ENCODE measurements around the gene SFXN3. TPM values are rescaled to one million over a fixed set of nuclear protein-coding genes. Genes with fewer than 3 reads are reported as not detected.

Gene SFXN3
- polyA plus RNA-seq, 4 donors = 16.7 to 30.3 (median 22.1) TPM

- DNase-seq (ENCODE audit: low read depth in 4 of 4, low spot score in 3 of 4) = no peak
These were observed 31.3 kb upstream of the SFXN3 start, which contains the start of gene LZTS2 for GRCh38 chr10:100999742-101000126. Gene LZTS2, plus strand, starts transcription at chr10:100999808. Its CDS starts 2,731 bp downstream, at chr10:101002539.

DNA sequence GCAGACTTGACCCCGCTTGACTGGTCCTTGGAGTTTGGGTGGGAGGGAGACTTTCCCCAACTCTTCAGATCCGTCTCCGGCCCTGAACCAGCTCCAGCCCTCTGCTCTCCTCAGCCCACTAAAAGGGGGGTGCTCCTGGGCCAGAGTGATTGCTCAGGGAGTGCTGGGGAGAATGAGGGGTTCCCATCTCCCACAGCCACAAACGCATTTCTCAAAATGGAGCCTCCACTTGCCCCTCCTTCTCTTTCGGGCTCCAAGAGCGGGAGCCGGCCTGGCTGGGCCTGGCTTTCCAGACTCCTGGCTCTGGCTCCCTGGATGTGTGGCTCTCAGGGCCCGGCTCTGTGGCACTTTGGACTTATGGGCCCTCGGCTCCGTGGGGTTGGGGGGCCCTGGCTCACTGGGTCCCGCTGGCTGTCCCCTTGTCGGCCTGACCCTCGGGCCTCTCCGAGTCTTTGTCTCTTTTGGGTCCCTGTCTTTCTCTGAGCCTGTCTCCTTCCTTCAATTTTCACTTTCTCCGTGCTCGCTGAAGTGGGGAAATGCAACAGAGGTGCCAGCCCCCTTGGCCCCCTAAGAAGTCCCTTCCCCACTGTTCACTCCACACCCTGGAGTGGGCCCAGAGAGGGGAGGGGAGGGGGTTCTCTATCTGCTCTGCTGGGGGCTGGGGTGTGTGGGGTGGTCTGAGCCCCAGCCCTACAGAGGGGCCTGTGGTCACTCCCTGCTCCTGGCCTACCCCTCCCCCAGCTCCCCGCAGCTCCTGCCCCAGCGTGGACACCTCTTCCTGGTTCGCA is 30.7 kb upstream of the SFXN3 start:
- DNase-seq (ENCODE audit: low read depth in 4 of 4, low spot score in 3 of 4) = no peak

DNA sequence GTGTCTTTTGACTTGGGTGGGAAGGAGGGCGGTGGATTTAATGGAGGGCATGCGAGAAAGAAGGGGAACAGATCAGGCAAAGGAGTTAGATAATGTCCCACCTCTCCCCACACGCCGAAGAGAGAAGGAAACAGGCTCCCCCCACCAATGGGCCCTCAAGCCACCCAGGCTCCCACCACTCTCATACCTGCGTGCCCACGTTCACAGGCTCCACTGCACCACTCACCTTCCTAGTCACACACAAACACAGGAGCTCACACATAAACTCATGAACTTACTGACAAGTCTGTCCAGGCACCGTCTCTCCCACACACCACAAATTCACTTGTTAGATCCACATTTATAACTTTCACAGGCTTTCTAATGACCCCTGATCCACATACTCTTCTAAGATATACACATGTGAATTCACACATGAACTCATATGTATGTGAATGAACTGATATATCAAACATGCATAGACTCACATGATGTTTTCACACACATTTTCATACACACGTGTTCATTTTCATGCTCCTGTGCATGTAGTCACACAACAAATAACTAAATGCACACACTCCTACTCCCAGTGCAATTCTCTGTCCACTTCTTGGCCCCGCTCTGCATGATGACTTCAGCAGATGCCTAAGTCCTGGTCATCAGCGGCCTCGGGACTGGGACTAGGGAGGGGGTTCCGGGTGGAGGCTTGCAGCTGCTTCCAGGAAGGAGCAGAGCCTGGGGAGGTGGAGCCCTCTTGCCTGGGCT is 29.9 kb upstream of the SFXN3 start:
- DNase-seq (ENCODE audit: low read depth in 4 of 4, low spot score in 3 of 4) = peak in 3 of 4 donors; percentile 65 to 80 (median 70)

DNA sequence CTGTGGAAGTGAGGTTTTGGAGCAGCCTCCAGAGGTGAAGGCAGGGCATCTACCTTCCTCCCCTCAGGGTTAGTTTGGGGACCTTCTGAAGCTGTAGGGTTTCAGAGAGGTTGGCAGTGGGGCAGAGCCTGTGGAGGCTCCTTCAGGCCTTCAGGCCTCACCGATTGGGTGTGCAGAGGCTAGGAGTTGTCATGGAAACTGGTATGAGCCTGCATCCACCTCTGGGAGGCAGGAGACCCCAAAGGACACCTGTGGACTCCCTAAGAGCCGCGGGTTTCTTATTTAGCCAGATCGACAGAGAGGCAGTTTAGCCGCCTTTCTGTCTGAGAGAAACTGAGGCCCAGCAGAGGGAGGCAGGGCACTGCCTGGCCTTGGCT is 29.4 kb upstream of the SFXN3 start:
- DNase-seq (ENCODE audit: low read depth in 4 of 4, low spot score in 3 of 4) = no peak

DNA sequence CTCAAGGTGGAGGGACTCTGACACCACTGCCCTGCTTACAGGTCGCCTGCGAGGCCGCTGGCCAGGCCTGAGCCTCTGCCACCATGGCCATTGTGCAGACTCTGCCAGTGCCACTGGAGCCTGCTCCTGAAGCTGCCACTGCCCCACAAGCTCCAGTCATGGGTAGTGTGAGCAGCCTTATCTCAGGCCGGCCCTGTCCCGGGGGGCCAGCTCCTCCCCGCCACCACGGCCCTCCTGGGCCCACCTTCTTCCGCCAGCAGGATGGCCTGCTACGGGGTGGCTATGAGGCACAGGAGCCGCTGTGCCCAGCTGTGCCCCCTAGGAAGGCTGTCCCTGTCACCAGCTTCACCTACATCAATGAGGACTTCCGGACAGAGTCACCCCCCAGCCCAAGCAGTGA is 28.6 kb upstream of the SFXN3 start:
- DNase-seq (ENCODE audit: low read depth in 4 of 4, low spot score in 3 of 4) = no peak

GRCh38 chr10:101003639-101004206 is 27.3 kb upstream of the SFXN3 start:
- no peak for DNase-seq (ENCODE audit: low read depth in 4 of 4, low spot score in 3 of 4)

GRCh38 chr10:101005361-101005760 is 25.7 kb upstream of the SFXN3 start:
- no peak for DNase-seq (ENCODE audit: low read depth in 4 of 4, low spot score in 3 of 4)

DNA sequence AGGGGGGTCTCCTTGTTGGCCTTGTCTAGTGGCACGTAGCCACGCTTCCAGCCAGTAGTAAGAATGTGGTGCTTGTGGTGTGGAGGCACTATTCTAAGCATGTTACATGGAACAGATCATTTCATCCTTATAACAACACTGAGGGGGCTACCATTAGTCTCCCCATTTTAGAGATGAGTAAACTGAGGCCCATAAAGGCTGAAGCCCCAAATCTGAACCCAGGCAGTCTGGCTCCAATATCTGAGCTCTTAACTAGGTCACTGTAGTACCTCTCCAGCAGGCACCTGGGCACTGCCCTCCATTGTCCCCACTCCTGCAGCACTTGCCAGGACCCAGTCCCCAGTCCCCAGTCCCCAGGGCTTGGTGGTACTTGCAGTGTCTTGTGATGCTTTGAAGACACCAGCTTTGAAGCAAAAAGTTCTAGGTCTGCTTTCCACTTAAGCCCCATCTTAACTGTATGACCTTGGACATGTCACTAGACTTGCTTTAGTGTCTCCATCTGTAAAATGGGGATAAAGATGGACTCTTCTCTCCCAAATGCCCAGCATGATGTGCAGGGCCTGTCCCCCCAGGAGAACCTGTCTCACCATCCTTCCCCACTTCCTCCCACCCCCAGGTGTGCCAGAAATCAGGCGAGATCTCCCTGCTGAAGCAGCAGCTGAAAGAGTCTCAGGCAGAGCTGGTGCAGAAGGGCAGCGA is 25.0 kb upstream of the SFXN3 start:
- DNase-seq (ENCODE audit: low read depth in 4 of 4, low spot score in 3 of 4) = no peak

DNA sequence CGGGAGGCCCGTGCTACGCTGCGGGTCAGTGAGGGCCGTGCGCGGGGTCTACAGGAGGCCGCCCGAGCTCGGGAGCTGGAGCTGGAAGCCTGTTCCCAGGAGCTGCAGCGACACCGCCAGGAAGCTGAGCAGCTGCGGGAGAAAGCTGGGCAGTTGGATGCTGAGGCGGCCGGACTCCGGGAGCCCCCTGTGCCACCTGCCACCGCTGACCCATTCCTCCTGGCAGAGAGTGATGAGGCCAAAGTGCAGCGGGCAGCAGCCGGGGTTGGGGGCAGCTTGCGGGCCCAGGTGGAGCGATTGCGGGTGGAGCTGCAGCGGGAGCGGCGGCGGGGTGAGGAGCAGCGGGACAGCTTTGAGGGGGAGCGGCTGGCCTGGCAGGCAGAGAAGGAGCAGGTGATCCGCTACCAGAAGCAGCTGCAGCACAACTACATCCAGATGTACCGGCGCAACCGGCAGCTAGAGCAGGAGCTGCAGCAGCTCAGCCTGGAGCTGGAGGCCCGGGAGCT is 24.4 kb upstream of the SFXN3 start:
- DNase-seq (ENCODE audit: low read depth in 4 of 4, low spot score in 3 of 4) = no peak

DNA sequence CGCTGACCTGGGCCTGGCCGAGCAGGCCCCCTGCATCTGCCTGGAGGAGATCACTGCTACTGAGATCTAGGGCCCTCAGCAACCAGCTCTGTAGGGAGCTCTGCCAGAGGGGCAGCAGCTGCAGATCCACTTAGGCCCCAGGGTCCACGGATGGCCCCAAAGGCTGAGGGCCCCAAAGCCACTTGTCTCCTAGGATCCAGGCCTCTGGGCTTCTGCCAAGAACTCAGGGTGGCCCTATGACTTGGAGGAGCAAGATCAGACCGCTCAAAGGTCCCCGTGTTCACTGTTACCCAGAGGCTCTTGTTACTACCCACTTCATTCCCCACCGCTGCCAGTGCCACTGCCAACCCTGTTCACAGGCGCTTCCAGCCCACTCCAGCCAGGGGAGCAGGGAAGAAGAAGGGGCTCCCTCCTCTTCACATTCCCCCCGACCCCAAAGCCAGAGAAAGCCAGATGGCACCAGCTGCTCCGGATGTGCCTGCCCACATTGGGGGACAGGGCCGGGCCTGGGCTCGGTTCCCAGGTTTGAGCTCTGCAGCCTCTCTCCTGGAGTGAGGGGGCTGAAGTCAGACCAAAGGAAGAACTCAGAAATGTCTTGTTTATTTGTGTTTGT is 23.8 kb upstream of the SFXN3 start:
- DNase-seq (ENCODE audit: low read depth in 4 of 4, low spot score in 3 of 4) = no peak

- no peak for DNase-seq (ENCODE audit: low read depth in 4 of 4, low spot score in 3 of 4)
These were observed 22.9 kb upstream of the SFXN3 start for GRCh38 chr10:101007915-101008822.

DNA sequence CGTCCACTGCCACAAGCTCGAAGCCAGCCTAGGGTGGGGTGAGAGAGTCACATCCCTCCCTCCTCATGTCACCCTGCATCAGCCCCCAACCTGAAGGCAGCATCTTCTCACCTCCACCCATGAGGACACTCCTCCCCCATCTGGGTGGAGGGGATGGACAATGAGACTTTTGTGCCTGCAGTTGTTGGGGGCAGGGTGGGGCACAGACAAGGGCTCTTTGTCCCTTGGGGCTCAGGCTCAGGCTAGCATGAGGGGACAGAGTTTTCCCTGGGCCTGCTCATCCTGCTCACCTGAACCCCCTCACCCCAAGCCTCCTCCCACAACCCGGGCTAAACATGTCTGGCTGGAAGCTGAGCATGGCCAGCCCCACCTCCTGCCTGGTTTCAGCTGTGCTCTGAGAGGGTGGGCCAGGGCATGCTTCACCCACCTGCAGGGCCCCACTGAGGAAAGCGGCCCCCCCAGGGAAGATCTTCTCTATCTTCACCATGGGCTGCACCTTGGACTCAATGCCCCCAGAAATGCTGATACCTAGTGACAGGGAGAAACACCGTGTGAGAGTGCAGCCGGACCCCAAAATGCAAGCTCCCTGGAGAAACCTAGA is 22.1 kb upstream of the SFXN3 start:
- no peak for DNase-seq (ENCODE audit: low read depth in 4 of 4, low spot score in 3 of 4)

GRCh38 chr10:101010329-101010728 is 20.7 kb upstream of the SFXN3 start:
- no peak for DNase-seq (ENCODE audit: low read depth in 4 of 4, low spot score in 3 of 4)

DNA sequence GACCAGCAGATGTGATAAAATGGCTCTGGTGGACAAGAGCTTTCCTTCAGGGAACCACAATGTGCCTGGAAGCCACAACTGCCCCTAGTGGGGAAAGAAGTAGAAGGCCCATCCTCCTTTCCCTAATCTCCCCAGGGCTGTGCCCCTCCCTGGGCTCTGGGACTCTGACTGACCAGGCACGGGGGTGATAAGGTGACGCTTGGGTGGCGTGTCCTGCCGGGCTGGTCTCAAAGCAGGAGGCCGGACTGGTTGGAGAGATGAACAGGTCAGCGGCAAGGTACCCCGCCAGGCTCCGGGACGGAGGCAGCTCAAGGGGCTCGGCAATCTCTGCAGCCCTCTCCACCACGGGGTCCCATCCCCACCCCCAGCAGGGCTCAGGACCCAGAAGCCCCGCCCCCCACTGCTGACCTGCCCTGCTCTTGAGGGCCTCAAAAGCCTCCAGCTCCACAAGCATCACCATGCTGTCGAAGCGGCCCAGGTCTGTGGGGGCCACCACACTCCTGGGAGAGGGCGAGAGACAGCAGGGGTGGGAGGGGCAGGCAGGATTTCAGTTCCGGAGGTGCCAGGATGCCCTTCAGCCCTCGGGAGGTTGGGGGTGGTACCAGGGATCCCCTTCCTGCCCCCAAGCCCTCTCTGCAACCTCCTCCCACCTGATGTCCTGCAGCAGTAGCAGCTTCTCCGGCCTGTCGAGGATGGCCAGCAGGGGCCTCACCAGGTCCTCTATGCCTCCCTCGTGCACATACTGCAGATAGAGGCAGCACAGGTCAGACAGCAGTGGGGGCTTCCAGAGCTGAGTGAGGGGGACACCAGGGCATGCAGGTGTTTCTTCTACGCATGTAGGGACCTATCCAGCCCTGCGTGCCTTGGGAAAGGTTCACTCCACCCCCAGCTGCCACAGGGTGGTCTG is 19.3 kb upstream of the SFXN3 start:
- DNase-seq (ENCODE audit: low read depth in 4 of 4, low spot score in 3 of 4) = no peak

DNA sequence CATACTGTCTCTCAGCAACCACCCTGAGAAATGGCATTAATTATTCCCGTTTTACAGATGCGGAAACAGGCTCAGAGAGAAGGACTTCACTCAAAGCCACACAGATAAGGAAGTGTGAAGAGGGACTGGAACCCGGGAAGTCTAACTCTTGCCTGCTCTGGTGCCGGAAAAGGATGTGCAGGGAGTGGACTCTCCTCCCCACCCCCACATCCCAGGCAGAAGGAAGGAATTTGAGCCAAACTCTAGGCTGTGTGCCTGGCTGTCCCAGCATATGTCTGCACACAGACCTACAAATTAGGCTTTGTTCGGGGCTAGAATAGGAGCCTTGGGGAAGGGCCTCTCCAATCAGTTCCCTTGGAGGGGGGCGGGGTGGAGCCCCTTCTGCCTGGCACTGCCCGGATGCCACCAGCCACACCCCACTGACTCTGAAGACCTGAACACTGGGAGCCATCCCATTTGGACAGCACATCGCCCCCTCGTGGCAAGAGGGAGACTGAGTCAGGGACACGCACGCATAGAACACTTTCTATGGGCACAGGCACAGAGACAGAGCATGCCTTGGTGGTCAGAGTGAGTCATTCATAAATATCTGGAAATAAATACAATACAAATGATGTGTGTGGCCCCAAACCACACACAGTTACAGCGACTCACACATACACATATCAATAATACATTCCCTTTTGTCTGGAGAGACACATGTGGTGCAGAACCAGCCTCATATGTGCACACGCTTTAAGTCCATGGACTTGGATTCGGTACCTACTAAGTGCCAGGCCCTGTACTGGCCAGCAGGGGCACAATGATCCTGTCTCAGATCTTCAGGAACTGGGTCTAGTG is 18.3 kb upstream of the SFXN3 start:
- DNase-seq (ENCODE audit: low read depth in 4 of 4, low spot score in 3 of 4) = peak in 2 of 4 donors; percentile 80 to 82

- DNase-seq (ENCODE audit: low read depth in 4 of 4, low spot score in 3 of 4) = no peak
These were observed 17.6 kb upstream of the SFXN3 start for GRCh38 chr10:101013365-101013825.

Data from left renal pelvis (tissue), 4 donors.